Esophagus squamous epithelium (tissue), 5 donors: ENCODE data around the gene MTA3. TPM values are rescaled to one million over a fixed set of nuclear protein-coding genes. Genes with fewer than 3 reads are reported as not detected.

Experiments
- DNase-seq: peaks from one replicate; lab custom pipeline; 2025; lab: John Stamatoyannopoulos, UW
- H3K27ac ChIP-seq, 4 donors: fragments of 200-600 bp; sonication (generic); one replicate each; pipeline ENCODE4 v1.5.1; 2016 to 2019; ENCODE audit warnings: mild to moderate bottlenecking in 1 of 4
- H3K27me3 ChIP-seq, 4 donors: fragments of 200-600 bp; sonication (generic); 1 replicate in 3 of 4; 2 replicates in 1 of 4; pipeline versions ENCODE4 v1.5.1 to v1.6.0; 2017 to 2021; ENCODE audit warnings: antibody characterized with exemption in 1 of 4
- H3K36me3 ChIP-seq, 3 donors: fragments of 200-600 bp; sonication (generic); one replicate each; pipeline ENCODE4 v1.5.1; 2016 to 2019
- H3K4me1 ChIP-seq, 3 donors: fragments of 200-600 bp; sonication (generic); one replicate each; pipeline ENCODE4 v1.5.1; 2017 to 2019
- H3K4me3 ChIP-seq, 4 donors: fragments of 200-600 bp; sonication (generic); 1 replicate in 3 of 4; 2 replicates in 1 of 4; pipeline ENCODE4 v1.5.1; 2016 to 2019; ENCODE audit warnings: mild to moderate bottlenecking in 2 of 4, moderate library complexity in 1 of 4
- H3K9me3 ChIP-seq, 3 donors: fragments of 200-600 bp; sonication (generic); one replicate each; pipeline ENCODE4 v1.5.1; 2016 to 2019
- POLR2A ChIP-seq, 4 donors: fragments of 450-650 bp; IDR thresholded peaks; one replicate each; pipeline ENCODE4 v1.6.1; 2017; ENCODE audit warnings: antibody characterized with exemption in 4 of 4, mild to moderate bottlenecking in 4 of 4, moderate library complexity in 3 of 4
- WGBS, 2 donors: methylation state at CpG; one replicate each; pipeline ENCODE4 v1.1.5; 2018; 5-methylcytosine and 5-hydroxymethylcytosine counted together
- intact Hi-C: fragments of 100-400 bp; cut with DNase I; formaldehyde crosslinking; loops from one replicate; pipeline ENCODE4 v1.15.0; 2022
- total RNA-seq, 4 donors: library from RNA; depleted of rRNA; stranded (reverse); fragments of >200 nt; gene quantifications; one replicate each; pipeline ENCODE4 v1.1.0, GENCODE V29; 2016
- TF ChIP-seq, protein P1 (sequence below), 6 experiments: fragments of 450-650 bp in 4 of 6; fragments of 200-600 bp in 2 of 6; sonication (generic) in 2 of 6; IDR thresholded peaks; one replicate each; pipeline ENCODE4 v1.5.1; 2016 to 2019; ENCODE audit warnings: antibody characterized with exemption in 6 of 6, mild to moderate bottlenecking in 4 of 6, moderate library complexity in 4 of 6
- donor health status: DM: yes; HTN: yes; CAD: no.

Gene MTA3
- total RNA-seq, 4 donors from 2014 or later, result 26.5 to 37.2 (median 34.4) TPM

DNA sequence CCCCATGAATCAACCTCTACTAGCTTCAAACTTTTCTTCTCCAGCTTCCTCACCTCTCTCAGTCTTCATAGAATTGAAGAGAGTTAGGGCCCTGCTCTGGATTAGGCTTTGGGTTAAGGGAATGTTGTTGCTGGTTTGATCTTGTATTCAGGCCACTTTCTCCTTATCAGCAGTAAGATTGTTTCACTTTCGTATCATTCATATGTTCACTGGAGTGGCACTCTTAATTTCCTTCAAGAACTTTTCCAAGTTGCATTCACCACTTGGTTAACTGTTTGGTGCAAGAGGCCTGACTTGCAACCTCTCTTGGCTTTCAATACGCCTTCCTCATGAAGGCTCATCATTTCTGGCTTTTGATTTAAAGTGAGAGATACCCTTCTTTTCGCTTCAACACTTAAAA lies 172.7 kb downstream of the MTA3 start:
- Histone ChIP-seq H3K9me3 (no peaks in the 10 kb centered on the region), H3K4me3 (no peak overlapping the region), H3K4me1 (no peaks in the 10 kb centered on the region), H3K27me3 (no peaks in the 10 kb centered on the region), H3K27ac (no peak overlapping the region), H3K36me3 (peaks cover 0 to 38% (median 0%) of the 10 kb centered on the region in 3 donors)
- intact Hi-C loops, result no loop called here
- no peak for TF ChIP-seq POLR2A (IDR thresholded peaks at IDR 0.05)
- TF ChIP-seq, protein P1, sequence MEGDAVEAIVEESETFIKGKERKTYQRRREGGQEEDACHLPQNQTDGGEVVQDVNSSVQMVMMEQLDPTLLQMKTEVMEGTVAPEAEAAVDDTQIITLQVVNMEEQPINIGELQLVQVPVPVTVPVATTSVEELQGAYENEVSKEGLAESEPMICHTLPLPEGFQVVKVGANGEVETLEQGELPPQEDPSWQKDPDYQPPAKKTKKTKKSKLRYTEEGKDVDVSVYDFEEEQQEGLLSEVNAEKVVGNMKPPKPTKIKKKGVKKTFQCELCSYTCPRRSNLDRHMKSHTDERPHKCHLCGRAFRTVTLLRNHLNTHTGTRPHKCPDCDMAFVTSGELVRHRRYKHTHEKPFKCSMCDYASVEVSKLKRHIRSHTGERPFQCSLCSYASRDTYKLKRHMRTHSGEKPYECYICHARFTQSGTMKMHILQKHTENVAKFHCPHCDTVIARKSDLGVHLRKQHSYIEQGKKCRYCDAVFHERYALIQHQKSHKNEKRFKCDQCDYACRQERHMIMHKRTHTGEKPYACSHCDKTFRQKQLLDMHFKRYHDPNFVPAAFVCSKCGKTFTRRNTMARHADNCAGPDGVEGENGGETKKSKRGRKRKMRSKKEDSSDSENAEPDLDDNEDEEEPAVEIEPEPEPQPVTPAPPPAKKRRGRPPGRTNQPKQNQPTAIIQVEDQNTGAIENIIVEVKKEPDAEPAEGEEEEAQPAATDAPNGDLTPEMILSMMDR (IDR thresholded peaks at IDR 0.05), result no peak
- WGBS, 2 donors, result 82 to 89% methylated on average over 3 of the region's 3 CpGs
- no peak for DNase-seq

DNA sequence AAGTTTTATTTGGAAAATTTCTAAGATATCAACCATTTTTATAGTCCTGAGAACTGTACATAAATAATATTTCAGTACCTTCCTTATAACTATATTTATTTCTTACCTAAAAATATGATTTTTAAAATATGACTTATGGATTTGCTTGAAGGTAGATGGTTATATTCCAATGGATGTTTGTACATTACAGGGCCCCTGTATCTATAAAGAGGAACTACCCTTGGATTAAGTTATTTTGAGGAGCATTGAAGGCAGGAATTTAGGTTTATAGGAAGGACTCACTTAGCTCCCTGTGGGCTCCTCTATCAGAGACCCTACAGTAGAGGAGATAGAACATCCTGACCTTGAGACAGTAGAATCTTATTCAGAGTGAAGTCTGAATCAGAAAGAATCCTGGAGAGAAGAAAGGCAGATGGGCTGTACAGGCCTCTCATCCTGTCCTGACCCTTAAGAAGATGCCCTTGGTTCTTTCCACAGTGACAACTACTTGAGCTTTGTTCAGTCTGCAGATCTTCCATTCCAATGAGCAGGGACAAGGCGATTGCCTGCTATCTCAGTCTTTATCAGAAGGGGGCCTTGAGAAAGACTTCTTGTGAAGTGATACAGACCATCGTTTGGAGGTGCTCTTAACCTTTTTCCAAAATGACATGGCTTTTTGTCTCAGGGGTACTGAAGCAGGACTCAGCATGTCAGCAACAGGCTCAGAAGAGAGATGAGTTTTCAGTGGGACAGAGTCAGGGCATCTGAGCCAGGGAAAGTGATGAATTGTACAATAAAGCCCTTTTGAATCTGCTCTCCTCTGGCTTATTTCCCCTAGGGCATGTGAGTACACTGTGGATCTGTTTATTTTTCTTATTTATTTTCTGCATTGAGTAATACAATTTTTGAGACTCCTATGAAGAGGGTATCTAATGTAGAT lies 174.6 kb downstream of the MTA3 start:
- Histone ChIP-seq H3K27me3 (no peaks in the 10 kb centered on the region), H3K9me3 (no peaks in the 10 kb centered on the region), H3K27ac (no peak overlapping the region), H3K36me3 (peaks cover 0 to 36% (median 0%) of the 10 kb centered on the region in 3 donors), H3K4me1 (no peaks in the 10 kb centered on the region), H3K4me3 (no peak overlapping the region)
- TF ChIP-seq, protein P1 (IDR thresholded peaks at IDR 0.05), result no peak
- TF ChIP-seq POLR2A (IDR thresholded peaks at IDR 0.05), result no peak
- WGBS, 2 donors, result 67 to 78% methylated on average over 2 of the region's 2 CpGs
- intact Hi-C loops, result no loop called here
- no peak for DNase-seq

DNA sequence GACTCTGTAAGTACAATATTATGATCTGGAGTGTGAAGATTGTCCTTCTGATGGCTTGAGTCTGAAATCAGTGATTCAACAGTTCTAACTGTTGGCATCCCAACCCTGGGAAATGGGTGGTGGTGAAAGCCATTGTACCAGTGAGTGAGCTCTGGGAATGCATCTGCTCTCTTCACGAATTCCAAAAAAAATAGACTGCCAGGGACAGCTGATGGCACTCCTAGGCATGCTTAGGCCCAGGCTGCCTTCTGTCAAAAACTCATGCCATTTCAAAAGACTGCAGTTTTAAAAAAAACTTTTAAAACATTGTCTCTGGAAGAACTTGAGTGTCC lies 175.2 kb downstream of the MTA3 start:
- WGBS, 2 donors, result 64 to 89% methylated on average over 1 of the region's 1 CpG
- Histone ChIP-seq H3K36me3 (peaks cover 0 to 31% (median 0%) of the 10 kb centered on the region in 3 donors), H3K27me3 (no peaks in the 10 kb centered on the region), H3K4me3 (no peak overlapping the region), H3K4me1 (no peaks in the 10 kb centered on the region), H3K27ac (no peak overlapping the region), H3K9me3 (no peaks in the 10 kb centered on the region)
- no peak for DNase-seq
- TF ChIP-seq, protein P1 (IDR thresholded peaks at IDR 0.05), result no peak
- TF ChIP-seq POLR2A (IDR thresholded peaks at IDR 0.05), result no peak
- intact Hi-C loops, result no loop called here

DNA sequence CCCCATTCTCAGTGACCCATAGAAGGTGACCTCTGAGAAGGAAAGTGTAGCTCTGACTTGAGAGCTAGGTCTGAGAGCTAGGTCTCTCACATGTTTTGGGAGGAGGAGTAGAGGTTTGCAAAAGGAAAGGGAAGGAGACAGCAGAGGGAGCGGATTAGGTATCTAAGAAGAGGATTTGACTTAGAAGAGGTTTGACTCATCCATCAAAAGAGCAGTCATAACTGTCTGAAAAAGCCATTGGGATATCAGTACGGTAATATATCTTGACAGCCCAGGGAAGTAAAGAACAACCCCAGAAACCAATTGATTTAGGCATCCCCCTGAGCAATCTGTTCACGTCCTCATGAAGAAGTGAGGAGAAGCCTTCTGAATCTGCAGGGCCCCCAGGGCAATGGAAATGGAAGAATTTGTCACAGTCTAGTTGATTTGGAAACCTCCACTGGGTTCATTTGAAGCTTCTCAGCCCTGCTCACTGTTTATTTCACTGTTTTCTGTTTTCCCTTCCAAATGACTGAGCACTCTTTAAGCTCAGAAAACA lies 176.2 kb downstream of the MTA3 start:
- Histone ChIP-seq H3K27ac (no peak overlapping the region), H3K9me3 (no peaks in the 10 kb centered on the region), H3K36me3 (peaks cover 0 to 35% (median 0%) of the 10 kb centered on the region in 3 donors), H3K4me1 (no peaks in the 10 kb centered on the region), H3K27me3 (no peaks in the 10 kb centered on the region), H3K4me3 (no peak overlapping the region)
- intact Hi-C loops, result no loop called here
- DNase-seq, result no peak
- 89 to 90% methylated on average over 3 of the region's 3 CpGs for WGBS, 2 donors
- no peak for TF ChIP-seq POLR2A (IDR thresholded peaks at IDR 0.05)
- TF ChIP-seq, protein P1 (IDR thresholded peaks at IDR 0.05), result no peak

DNA sequence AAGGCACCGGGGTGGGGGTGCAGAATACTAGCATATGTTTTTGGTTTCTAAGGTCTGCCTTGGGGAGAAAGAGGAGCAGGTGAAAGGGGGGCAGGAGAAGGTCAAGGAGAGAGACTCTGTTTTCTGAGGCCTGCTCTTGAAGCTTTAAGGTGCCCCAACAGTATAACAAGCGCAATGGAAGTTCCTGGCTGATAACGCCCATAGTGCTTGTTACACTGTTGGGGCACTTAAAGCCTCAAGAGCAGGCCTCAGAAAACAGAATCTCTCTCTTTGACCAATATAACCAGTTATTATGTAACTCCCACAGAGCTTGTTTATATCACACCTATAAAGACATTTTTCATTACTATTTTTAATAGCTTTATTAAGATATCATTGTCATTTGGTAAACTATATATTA lies 179.0 kb downstream of the MTA3 start:
- Histone ChIP-seq H3K9me3 (no peaks in the 10 kb centered on the region), H3K4me3 (no peak overlapping the region), H3K4me1 (no peaks in the 10 kb centered on the region), H3K27me3 (no peaks in the 10 kb centered on the region), H3K36me3 (peaks cover 0 to 25% (median 0%) of the 10 kb centered on the region in 3 donors), H3K27ac (no peak overlapping the region)
- TF ChIP-seq, protein P1 (IDR thresholded peaks at IDR 0.05), result no peak
- TF ChIP-seq POLR2A (IDR thresholded peaks at IDR 0.05), result no peak
- 93 to 97% methylated on average over 3 of the region's 3 CpGs for WGBS, 2 donors
- intact Hi-C loops, result no loop called here
- DNase-seq, result no peak
